ENCODE data around the gene ZFPL1. TPM values are rescaled to one million over a fixed set of nuclear protein-coding genes. Genes with fewer than 3 reads are reported as not detected.

Gene ZFPL1
- total RNA-seq, 2 donors from 2014 or later: 26.7 to 38.4 TPM

- Histone ChIP-seq H3K4me1 (peaks cover 0 to 41% of the 10 kb centered on the region in 2 donors), H3K36me3 (peaks cover 23% of the 10 kb centered on the region), H3K9me3 (no peaks in the 10 kb centered on the region), H3K27me3 (no peaks in the 10 kb centered on the region), H3K27ac (peak overlapping the region; percentile 52 to 82), H3K4me3 (no peak overlapping the region)
- DNase-seq (ENCODE audit: low spot score): peak; percentile 92
- peak; percentile 100 for TF ChIP-seq CTCF (IDR thresholded peaks at IDR 0.05)
These were observed 26.4 kb downstream of the ZFPL1 start for GRCh38 chr11:65110354-65110861.

- peak overlapping the region in 1 of 2 donors; percentile 67 for H3K4me3 ChIP-seq
These were observed 27.2 kb downstream of the ZFPL1 start for GRCh38 chr11:65111159-65111743.

DNA sequence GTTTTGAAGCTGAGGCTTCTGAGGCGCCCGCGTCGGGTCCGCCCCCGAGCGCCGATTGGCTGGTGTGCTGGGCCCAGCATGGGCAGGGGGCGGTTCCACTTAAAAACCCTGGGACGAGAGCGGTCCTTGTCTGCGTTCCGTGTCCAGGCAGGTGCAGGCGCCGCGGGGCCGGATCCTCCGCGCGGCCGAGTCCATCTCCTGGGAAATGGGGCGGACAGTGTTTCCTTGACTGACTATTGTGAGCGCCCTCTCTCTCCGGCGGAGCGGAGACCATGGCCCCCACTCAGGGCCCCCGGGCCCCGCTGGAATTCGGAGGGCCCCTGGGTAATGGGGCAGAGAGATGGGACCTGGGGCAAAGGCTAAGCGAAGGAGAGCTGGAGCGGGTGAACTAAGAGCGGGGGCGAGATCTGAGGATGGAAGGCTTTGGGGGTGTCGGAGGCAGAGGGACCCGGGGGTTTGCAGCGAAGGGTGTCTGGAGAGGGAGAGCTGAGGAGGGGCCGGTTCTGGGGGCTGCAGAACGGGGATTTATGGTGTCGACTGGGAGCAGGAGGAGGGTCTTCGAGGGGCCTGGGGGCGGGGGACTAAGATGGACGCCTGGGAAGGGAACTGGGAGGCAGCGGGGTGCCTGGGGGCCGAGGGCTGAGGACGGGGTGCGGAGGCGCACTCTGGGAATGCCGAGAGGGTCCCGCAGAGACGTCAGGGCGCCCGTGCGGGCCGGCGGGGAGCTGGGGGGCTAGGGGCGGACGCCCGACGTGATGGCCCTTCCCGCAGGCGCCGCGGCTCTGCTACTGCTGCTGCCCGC, 27.9 kb downstream of the ZFPL1 start, which contains the start of gene TM7SF2:
Gene TM7SF2 (plus strand): TSS at position 129 of the 802 bp plus-strand sequence. CDS start 144 bp downstream, at position 273.
- DNase-seq (ENCODE audit: low spot score): peak; percentile 97
- H3K4me1 ChIP-seq: peaks cover 0 to 52% of the 10 kb centered on the region in 2 donors
- no peaks in the 10 kb centered on the region for H3K27me3 ChIP-seq
- H3K36me3 ChIP-seq: peaks cover 26% of the 10 kb centered on the region
- peak within 1 kb of the TSS; percentile 81 to 82 for H3K27ac ChIP-seq
- H3K4me3 ChIP-seq: peak within 1 kb of the TSS; percentile 47 to 67
- TF ChIP-seq CTCF (IDR thresholded peaks at IDR 0.05): no peak
- H3K9me3 ChIP-seq: no peaks in the 10 kb centered on the region

More at GRCh38 chr11:65111159-65111743, 27.2 kb downstream of the ZFPL1 start:
- peak overlapping the region; percentile 52 to 82 for H3K27ac ChIP-seq
- no peak for DNase-seq (ENCODE audit: low spot score)
- no peak for TF ChIP-seq CTCF (IDR thresholded peaks at IDR 0.05)
- no peaks in the 10 kb centered on the region for H3K9me3 ChIP-seq
- H3K4me1 ChIP-seq: peaks cover 0 to 45% of the 10 kb centered on the region in 2 donors
- peaks cover 26% of the 10 kb centered on the region for H3K36me3 ChIP-seq
- H3K27me3 ChIP-seq: no peaks in the 10 kb centered on the region

GRCh38 chr11:65112546-65113360, 28.7 kb downstream of the ZFPL1 start:
- H3K27ac ChIP-seq: peak overlapping the region; percentile 81 to 82
- no peak for DNase-seq (ENCODE audit: low spot score)
- H3K4me1 ChIP-seq: peaks cover 0 to 55% of the 10 kb centered on the region in 2 donors
- peaks cover 23% of the 10 kb centered on the region for H3K36me3 ChIP-seq
- peak; percentile 88 to 90 for TF ChIP-seq CTCF (IDR thresholded peaks at IDR 0.05)
- H3K9me3 ChIP-seq: no peaks in the 10 kb centered on the region
- no peaks in the 10 kb centered on the region for H3K27me3 ChIP-seq
- peak overlapping the region; percentile 47 to 67 for H3K4me3 ChIP-seq

DNA sequence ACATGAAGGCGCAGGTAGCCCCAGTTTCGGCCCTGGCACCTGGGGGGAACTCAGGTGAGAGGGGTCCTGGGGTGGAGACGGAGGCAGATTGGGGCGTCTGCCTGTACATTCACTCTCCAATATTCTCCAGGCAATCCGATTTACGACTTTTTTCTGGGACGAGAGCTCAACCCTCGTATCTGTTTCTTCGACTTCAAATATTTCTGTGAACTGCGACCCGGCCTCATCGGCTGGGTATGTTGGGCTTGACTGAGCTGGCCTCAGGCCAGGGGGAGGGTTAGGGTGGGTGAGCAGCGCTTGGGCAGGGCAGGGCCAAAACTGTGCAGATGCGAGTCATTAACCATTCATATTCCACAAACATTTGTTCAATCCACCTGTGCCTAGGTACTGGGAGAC, 29.3 kb downstream of the ZFPL1 start:
- H3K4me3 ChIP-seq: peak overlapping the region in 1 of 2 donors; percentile 67
- no peak for TF ChIP-seq CTCF (IDR thresholded peaks at IDR 0.05)
- no peaks in the 10 kb centered on the region for H3K9me3 ChIP-seq
- no peak for DNase-seq (ENCODE audit: low spot score)
- H3K27ac ChIP-seq: peak overlapping the region; percentile 81 to 82
- H3K27me3 ChIP-seq: no peaks in the 10 kb centered on the region
- H3K4me1 ChIP-seq: peaks cover 0 to 61% of the 10 kb centered on the region in 2 donors
- peaks cover 22% of the 10 kb centered on the region for H3K36me3 ChIP-seq
